ENCODE data around the gene PLEKHG3. TPM values are rescaled to one million over a fixed set of nuclear protein-coding genes. Genes with fewer than 3 reads are reported as not detected.
"Not testable (repeated sequence)": the region's sequence is repeated elsewhere in the genome, so short reads cannot be mapped to it uniquely, and the experiment has no call there.

Gene PLEKHG3
- total RNA-seq, 2 donors from 2014 or later, result 2.4 to 8.8 TPM

DNA sequence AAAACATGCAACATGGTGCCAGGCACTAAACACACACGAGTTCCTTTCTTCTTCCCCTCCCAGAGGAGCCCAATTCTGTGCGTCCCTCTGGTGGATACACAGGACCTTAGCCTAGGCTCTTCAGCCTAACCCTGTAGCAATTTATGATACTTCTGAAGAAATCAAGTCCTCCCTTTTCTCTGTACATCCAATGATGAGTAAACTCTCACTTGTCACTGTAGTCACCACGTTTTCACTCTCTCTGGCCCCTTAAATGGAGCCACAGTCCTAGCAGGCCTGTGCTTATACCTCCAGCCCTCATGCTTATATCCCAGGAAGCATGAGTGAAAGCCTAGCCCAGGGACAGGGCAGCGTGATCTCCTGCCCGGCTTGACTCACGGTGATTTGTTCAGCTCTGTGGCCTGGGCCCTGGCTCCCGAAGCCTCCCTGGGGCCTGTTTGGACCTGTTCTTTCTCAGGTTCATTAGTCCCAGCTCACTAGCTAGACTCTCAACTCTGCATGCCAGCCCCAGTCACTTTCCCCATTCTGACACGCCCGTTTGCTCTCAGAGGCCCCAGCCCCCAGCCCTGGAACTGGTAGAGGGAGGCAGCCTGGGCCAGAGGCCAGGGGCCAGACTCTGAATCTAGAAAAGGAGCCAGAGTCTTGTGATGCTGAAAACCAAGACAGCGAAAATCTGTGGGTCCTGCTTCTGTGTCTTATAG lies 24.1 kb upstream of the PLEKHG3 start:
- H3K27me3 Mint-ChIP-seq (ENCODE audit: low read depth), result no peaks in the 10 kb centered on the region
- no peaks in the 10 kb centered on the region for H3K36me3 Mint-ChIP-seq (ENCODE audit: insufficient read depth in 2 of 2)
- H3K27ac Mint-ChIP-seq, result no peak overlapping the region
- H3K4me1 Mint-ChIP-seq (ENCODE audit: low read depth), result peaks cover 8% of the 10 kb centered on the region
- H3K9me3 Mint-ChIP-seq, result no peaks in the 10 kb centered on the region
- DNase-seq (no peak), ATAC-seq (replicated peaks in 1 of 2) (peak; percentile 63 to 80)
- no peak overlapping the region for H3K4me3 Mint-ChIP-seq

DNA sequence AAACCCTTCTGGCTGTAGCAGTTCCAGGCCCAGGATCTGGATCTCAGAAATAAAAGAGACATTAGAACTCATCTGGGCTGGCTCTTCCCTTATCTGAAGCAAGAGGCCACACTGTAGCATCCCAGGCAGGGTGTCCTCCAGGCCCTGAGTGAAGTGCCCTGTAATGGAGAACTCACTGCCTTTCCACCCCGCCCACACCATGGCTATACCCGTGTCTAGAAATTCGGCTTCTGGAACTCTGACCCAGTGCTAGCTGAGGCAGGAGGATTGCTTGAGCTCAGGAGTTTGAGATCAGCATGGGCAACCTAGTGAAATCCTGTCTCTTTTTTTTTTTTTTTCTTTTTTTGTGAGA lies 23.5 kb upstream of the PLEKHG3 start:
- no peak for DNase-seq
- Mint-ChIP-seq H3K4me3 (no peak overlapping the region), H3K27me3 (ENCODE audit: low read depth) (no peaks in the 10 kb centered on the region), H3K4me1 (ENCODE audit: low read depth) (peaks cover 8% of the 10 kb centered on the region), H3K9me3 (no peaks in the 10 kb centered on the region), H3K36me3 (ENCODE audit: insufficient read depth in 2 of 2) (no peaks in the 10 kb centered on the region), H3K27ac (no peak overlapping the region)
- ATAC-seq (replicated peaks in 1 of 2), result no peak

- H3K9me3 Mint-ChIP-seq, result no peaks in the 10 kb centered on the region
- H3K4me3 Mint-ChIP-seq, result no peak overlapping the region
- no peaks in the 10 kb centered on the region for H3K36me3 Mint-ChIP-seq (ENCODE audit: insufficient read depth in 2 of 2)
- ATAC-seq (replicated peaks in 1 of 2), result no peak
- H3K4me1 Mint-ChIP-seq (ENCODE audit: low read depth), result peaks cover 8% of the 10 kb centered on the region
- no peak for DNase-seq
- no peaks in the 10 kb centered on the region for H3K27me3 Mint-ChIP-seq (ENCODE audit: low read depth)
- no peak overlapping the region for H3K27ac Mint-ChIP-seq
These were observed 22.2 kb upstream of the PLEKHG3 start for GRCh38 chr14:64681796-64682710.

DNA sequence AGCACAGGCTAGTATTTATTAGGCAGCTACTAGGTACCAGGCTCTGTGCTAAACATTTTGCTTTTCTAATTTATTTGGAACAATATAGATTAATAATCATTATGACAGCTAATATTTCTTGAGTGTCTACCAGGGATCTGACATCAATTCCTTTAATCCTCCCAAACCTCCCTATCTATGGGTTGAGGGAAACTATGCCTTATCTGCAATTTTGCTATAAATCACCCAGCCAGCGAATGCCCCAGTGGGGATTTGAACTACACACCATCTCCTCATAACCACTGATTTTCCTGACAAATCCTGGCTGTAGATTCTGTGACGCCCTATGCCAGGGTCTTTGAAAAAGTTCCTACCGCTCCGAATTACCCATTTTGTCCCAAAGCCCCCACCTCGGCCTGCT lies 21.4 kb upstream of the PLEKHG3 start:
- DNase-seq (no peak), ATAC-seq (replicated peaks in 1 of 2) (no peak)
- no peak overlapping the region for H3K4me3 Mint-ChIP-seq
- no peaks in the 10 kb centered on the region for H3K36me3 Mint-ChIP-seq (ENCODE audit: insufficient read depth in 2 of 2)
- no peak overlapping the region for H3K27ac Mint-ChIP-seq
- peaks cover 8% of the 10 kb centered on the region for H3K4me1 Mint-ChIP-seq (ENCODE audit: low read depth)
- no peaks in the 10 kb centered on the region for H3K9me3 Mint-ChIP-seq
- no peaks in the 10 kb centered on the region for H3K27me3 Mint-ChIP-seq (ENCODE audit: low read depth)

DNA sequence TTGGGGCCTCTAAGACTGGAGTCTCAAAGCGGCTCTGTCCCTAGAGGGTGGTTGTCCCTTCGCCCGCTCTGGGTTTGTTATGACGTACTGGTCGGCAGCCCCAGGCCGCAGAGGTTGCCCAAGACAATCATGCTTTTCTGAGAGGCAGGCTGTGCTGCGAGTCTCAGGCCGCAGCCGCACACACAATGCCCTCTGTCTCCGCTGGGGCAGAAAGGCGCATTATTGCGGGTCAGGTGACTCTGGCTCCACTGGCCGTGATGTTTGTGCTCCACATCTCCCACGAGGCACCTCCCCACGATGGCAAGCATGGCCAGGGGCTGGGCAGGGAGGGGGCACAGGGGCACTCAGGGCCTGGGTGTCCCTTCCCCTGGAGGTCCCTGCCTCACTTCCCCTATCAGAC lies 21.0 kb upstream of the PLEKHG3 start:
- no peaks in the 10 kb centered on the region for H3K9me3 Mint-ChIP-seq
- ATAC-seq (replicated peaks in 1 of 2) (no peak), DNase-seq (no peak)
- no peak overlapping the region for H3K27ac Mint-ChIP-seq
- H3K4me1 Mint-ChIP-seq (ENCODE audit: low read depth), result peaks cover 8% of the 10 kb centered on the region
- no peaks in the 10 kb centered on the region for H3K27me3 Mint-ChIP-seq (ENCODE audit: low read depth)
- no peak overlapping the region for H3K4me3 Mint-ChIP-seq
- no peaks in the 10 kb centered on the region for H3K36me3 Mint-ChIP-seq (ENCODE audit: insufficient read depth in 2 of 2)

GRCh38 chr14:64684091-64684490 lies 20.1 kb upstream of the PLEKHG3 start:
- Mint-ChIP-seq H3K27ac (no peak overlapping the region), H3K4me3 (no peak overlapping the region), H3K27me3 (ENCODE audit: low read depth) (no peaks in the 10 kb centered on the region), H3K4me1 (ENCODE audit: low read depth) (peaks cover 8% of the 10 kb centered on the region), H3K36me3 (ENCODE audit: insufficient read depth in 2 of 2) (no peaks in the 10 kb centered on the region), H3K9me3 (no peaks in the 10 kb centered on the region)
- ATAC-seq (replicated peaks in 1 of 2) (no peak), DNase-seq (no peak)

DNA sequence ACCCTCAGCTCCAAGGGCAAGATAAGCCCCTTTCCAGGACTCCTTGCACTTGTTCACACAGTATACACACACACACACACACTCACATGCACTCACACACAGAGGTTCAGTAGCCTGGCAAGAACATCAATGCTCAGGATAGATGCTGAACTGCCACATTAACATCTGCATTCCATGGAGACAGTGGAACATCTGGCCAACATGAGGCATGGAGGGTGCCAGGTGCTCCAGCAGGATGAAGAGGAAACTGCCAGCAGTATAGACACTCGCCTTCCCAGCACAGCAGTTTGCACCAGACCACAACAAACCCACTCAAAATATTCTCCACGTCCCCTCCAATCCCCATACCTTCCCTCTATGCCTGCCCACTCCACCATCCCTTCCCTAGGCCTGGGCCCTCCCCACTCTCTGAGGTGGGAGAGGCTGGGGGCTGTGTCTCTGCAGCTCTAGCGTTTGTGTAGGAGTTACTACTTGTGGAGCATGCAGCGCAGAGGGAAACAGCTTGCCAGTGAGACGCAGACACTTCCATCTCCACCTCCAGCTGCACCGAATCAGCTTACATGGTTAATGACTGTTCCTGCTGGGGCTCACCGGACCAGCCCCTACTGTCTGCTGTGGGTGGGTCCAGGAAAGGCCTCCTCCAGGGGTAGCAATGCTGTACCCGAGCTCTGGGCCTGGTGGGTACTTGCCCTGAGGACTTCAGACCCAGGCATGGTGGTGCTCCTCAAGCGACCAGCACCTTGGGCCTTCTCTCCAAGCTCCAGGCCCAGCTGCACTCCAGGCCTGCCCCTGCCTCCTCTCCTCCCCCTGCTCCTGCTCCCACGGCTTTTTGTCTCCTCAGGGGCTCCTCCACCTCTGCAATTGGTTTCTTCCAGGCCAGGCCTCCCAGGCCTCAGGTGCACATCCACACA lies 18.6 kb upstream of the PLEKHG3 start:
- no peaks in the 10 kb centered on the region for H3K4me1 Mint-ChIP-seq (ENCODE audit: low read depth)
- no peaks in the 10 kb centered on the region for H3K27me3 Mint-ChIP-seq (ENCODE audit: low read depth)
- ATAC-seq (replicated peaks in 1 of 2), result no peak
- H3K9me3 Mint-ChIP-seq, result no peaks in the 10 kb centered on the region
- no peak overlapping the region for H3K4me3 Mint-ChIP-seq
- no peaks in the 10 kb centered on the region for H3K36me3 Mint-ChIP-seq (ENCODE audit: insufficient read depth in 2 of 2)
- H3K27ac Mint-ChIP-seq, result no peak overlapping the region
- no peak for DNase-seq

DNA sequence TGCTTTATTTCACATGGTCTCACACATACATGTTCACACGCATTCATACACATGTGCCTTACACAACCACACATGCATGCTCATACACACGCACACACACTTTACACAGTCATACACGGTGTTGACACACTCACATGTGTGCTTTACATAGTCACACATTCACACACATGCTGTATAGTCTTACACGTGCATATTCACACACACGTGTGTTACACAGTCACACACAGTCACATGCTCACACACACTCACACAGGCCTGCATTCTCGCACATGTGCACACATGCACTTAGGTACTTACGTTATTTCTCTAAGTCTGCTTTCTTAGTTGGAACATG lies 18.0 kb upstream of the PLEKHG3 start:
- ATAC-seq (replicated peaks in 1 of 2), result no peak
- no peaks in the 10 kb centered on the region for H3K4me1 Mint-ChIP-seq (ENCODE audit: low read depth)

GRCh38 chr14:64688031-64688430 lies 16.2 kb upstream of the PLEKHG3 start:
- no peak overlapping the region for H3K27ac Mint-ChIP-seq
- H3K9me3 Mint-ChIP-seq, result no peaks in the 10 kb centered on the region
- H3K4me1 Mint-ChIP-seq (ENCODE audit: low read depth), result no peaks in the 10 kb centered on the region
- H3K27me3 Mint-ChIP-seq (ENCODE audit: low read depth), result no peaks in the 10 kb centered on the region
- no peaks in the 10 kb centered on the region for H3K36me3 Mint-ChIP-seq (ENCODE audit: insufficient read depth in 2 of 2)
- ATAC-seq (replicated peaks in 1 of 2) (no peak), DNase-seq (no peak)
- H3K4me3 Mint-ChIP-seq, result no peak overlapping the region

More for the DNA sequence above, 18.0 kb upstream of the PLEKHG3 start:
- DNase-seq, result no peak
- H3K9me3 Mint-ChIP-seq, result no peaks in the 10 kb centered on the region
- H3K4me3 Mint-ChIP-seq, result no peak overlapping the region
- no peak overlapping the region for H3K27ac Mint-ChIP-seq
- H3K36me3 Mint-ChIP-seq (ENCODE audit: insufficient read depth in 2 of 2), result no peaks in the 10 kb centered on the region
- no peaks in the 10 kb centered on the region for H3K27me3 Mint-ChIP-seq (ENCODE audit: low read depth)

DNA sequence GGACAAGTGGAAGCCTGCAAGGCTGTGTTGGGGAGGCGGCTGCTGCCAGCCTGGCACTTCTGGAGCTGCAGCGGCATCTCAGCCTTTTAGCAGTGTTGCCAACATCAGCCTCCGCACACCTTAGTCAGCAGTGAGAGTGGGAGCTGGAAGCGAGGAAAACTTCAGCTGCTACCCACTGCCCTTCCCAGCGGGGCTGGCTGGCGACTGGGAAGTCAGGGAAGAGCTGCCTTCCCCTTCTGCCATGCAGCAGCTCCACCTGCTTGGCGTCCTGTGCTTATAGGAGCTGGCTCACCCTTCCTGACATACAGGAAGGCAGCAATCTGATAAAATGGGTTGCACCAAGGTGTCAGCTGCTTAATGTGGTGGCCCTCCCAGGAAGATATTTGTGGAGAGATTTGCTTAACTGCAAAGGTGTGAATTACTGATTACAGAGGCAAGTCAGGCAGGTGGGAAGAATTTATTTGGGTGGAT lies 15.4 kb upstream of the PLEKHG3 start:
- Mint-ChIP-seq H3K9me3 (no peaks in the 10 kb centered on the region), H3K4me1 (ENCODE audit: low read depth) (no peaks in the 10 kb centered on the region), H3K27me3 (ENCODE audit: low read depth) (no peaks in the 10 kb centered on the region), H3K36me3 (ENCODE audit: insufficient read depth in 2 of 2) (no peaks in the 10 kb centered on the region), H3K27ac (no peak overlapping the region), H3K4me3 (no peak overlapping the region)
- DNase-seq (no peak), ATAC-seq (replicated peaks in 1 of 2) (no peak)

- Mint-ChIP-seq H3K27me3 (ENCODE audit: low read depth) (no peaks in the 10 kb centered on the region), H3K36me3 (ENCODE audit: insufficient read depth in 2 of 2) (no peaks in the 10 kb centered on the region), H3K9me3 (no peaks in the 10 kb centered on the region), H3K4me1 (ENCODE audit: low read depth) (no peaks in the 10 kb centered on the region), H3K27ac (no peak overlapping the region), H3K4me3 (no peak overlapping the region)
- ATAC-seq (replicated peaks in 1 of 2) (no peak), DNase-seq (no peak)
These were observed 14.9 kb upstream of the PLEKHG3 start for GRCh38 chr14:64689289-64689688.

- not testable (repeated sequence) for H3K27me3 Mint-ChIP-seq (ENCODE audit: low read depth); ATAC-seq (replicated peaks in 1 of 2); H3K36me3 Mint-ChIP-seq (ENCODE audit: insufficient read depth in 2 of 2); H3K27ac Mint-ChIP-seq; H3K4me3 Mint-ChIP-seq; DNase-seq; H3K9me3 Mint-ChIP-seq; H3K4me1 Mint-ChIP-seq (ENCODE audit: low read depth)
These were observed 13.6 kb upstream of the PLEKHG3 start for GRCh38 chr14:64690607-64691006.

DNA sequence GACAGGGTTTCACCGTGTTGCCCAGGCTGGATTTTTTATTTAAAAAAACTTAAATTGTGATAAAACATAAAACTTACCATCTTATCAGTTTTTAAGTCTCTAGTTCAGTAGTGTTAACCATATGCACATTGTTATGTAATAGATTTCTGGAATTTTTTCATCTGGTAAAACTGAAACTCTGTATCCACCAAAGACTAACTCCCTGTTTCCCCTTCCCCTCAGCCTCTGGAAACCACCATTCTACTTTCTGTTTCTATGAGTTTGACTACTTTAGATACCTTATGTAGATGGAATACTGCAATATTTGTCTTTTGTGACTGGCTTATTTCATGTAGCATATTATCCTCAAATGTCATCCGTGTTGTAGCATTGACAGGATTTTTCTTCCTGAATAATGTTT lies 12.8 kb upstream of the PLEKHG3 start:
- no peak overlapping the region for H3K4me3 Mint-ChIP-seq
- DNase-seq (no peak), ATAC-seq (replicated peaks in 1 of 2) (no peak)
- H3K36me3 Mint-ChIP-seq (ENCODE audit: insufficient read depth in 2 of 2), result no peaks in the 10 kb centered on the region
- H3K27ac Mint-ChIP-seq, result no peak overlapping the region
- H3K4me1 Mint-ChIP-seq (ENCODE audit: low read depth), result no peaks in the 10 kb centered on the region
- no peaks in the 10 kb centered on the region for H3K27me3 Mint-ChIP-seq (ENCODE audit: low read depth)
- no peaks in the 10 kb centered on the region for H3K9me3 Mint-ChIP-seq
